Coronary artery (tissue), 2 donors: ENCODE data around the gene CACNA1A.

Experiments
- DNase-seq: peaks from one replicate; pipeline ENCODE4 v3.0.0-alpha.2; 2017; ENCODE audit warnings: low spot score
- H3K27ac ChIP-seq, 2 donors: fragments of 200-600 bp; sonication (generic); one replicate each; pipeline ENCODE4 v1.5.1; 2016 to 2019
- H3K4me3 ChIP-seq: fragments of 200-600 bp; sonication (generic); 2 replicates; pipeline ENCODE4 v1.5.1; 2016; ENCODE audit warnings: mild to moderate bottlenecking, moderate library complexity
- TF ChIP-seq, protein P1 (sequence below): fragments of 200-600 bp; sonication (generic); IDR thresholded peaks from one replicate; pipeline ENCODE4 v1.5.1; 2019; ENCODE audit warnings: antibody characterized with exemption

The CACNA1A gene

GRCh38 chr19:13411899-13412298 lies 94.4 kb downstream of the CACNA1A start:
- TF ChIP-seq, protein P1, sequence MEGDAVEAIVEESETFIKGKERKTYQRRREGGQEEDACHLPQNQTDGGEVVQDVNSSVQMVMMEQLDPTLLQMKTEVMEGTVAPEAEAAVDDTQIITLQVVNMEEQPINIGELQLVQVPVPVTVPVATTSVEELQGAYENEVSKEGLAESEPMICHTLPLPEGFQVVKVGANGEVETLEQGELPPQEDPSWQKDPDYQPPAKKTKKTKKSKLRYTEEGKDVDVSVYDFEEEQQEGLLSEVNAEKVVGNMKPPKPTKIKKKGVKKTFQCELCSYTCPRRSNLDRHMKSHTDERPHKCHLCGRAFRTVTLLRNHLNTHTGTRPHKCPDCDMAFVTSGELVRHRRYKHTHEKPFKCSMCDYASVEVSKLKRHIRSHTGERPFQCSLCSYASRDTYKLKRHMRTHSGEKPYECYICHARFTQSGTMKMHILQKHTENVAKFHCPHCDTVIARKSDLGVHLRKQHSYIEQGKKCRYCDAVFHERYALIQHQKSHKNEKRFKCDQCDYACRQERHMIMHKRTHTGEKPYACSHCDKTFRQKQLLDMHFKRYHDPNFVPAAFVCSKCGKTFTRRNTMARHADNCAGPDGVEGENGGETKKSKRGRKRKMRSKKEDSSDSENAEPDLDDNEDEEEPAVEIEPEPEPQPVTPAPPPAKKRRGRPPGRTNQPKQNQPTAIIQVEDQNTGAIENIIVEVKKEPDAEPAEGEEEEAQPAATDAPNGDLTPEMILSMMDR, result no peak
- Histone ChIP-seq H3K27ac (no peak overlapping the region), H3K4me3 (no peak overlapping the region)
- no peak for DNase-seq

DNA sequence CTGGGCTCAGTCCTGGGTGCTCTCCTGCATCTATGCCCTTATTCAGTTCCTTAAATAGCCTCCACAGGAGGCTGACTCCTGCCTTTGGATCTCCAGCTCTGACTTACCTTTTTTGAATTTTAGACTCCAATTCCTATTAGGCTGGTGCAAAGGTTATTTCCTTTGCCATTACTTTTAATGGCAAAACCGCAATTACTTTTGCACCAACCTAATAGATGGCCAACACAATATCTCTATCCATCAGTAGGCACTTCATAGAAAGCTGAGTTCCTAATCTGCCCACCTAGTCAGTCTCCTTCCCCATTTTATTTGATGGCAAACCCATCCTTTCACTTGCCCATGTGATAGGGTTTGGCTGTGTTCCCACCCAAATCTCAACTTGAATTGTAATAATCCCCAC lies 95.3 kb downstream of the CACNA1A start:
- no peak overlapping the region for H3K27ac ChIP-seq
- TF ChIP-seq, protein P1, result no peak
- no peak for DNase-seq
- no peak overlapping the region for H3K4me3 ChIP-seq

DNA sequence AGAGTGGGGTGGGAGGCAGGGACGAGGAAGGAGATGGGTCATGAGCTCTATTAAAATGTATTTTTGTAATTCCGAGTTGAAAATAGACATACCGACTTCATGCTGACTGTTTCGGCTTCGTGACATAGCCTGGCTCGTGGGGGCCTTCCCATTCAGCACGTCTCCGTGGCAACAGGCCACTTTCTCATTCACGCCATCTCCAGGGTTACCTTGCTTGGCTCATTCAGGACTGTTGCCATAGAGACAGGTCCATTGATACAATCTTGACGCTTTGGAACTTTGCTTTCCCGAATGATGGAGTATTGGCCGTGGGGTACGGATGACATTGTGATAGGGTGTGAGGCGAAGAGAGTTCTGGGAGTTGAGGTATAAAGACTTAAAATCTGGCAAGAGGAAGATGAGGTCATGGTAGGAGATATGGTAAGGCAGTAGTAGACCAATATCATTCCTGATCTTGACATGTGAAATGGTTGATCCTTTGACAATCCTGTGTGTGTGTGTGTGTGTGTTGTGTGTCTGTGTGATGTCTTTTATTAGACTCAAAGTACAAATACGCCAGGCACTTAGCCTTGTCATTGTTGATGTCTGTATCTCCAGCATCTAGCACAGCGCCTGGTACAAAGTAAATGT lies 97.3 kb downstream of the CACNA1A start:
- no peak overlapping the region for H3K4me3 ChIP-seq
- TF ChIP-seq, protein P1, result no peak
- no peak for DNase-seq
- no peak overlapping the region for H3K27ac ChIP-seq

DNA sequence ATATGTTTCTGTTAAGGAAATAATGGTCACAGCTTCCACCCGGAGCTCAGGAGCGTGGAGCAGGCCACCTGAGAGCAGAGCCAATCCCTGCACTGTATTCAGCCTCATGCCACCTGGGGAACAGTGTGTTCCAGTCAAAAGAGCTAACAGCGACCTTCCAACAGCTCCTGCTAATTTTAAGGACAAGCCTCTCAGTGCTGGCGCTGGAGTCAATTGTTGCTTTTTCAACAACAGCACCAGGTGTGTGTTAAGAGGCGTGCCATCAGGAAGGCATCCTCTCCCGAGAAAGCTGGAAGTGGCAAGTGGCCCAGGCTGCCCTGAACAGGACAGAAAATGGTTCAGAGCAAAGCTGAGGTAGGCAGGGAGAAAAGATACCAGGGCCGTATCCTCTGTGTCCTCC lies 102.0 kb downstream of the CACNA1A start:
- no peak overlapping the region for H3K4me3 ChIP-seq
- DNase-seq, result no peak
- TF ChIP-seq, protein P1, result no peak
- no peak overlapping the region for H3K27ac ChIP-seq

DNA sequence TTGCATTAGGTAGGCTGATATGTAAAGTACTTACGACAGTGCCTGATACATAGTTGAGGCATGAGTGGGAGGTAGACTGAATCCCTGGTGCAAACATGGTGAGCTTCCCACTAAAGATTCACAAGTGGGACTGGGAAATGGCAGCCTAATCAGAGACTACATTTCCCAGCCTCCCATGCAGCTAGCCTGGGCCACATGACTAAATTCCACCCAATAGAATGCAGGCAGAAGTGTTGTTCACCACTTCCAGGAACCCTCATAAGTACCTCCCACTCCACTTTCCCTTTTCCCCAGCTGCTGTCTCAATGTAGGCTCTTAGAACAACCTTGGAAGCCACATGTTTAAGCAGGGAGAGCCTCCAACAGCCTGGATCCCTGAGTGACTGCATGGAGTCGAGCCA lies 104.9 kb downstream of the CACNA1A start:
- DNase-seq, result no peak
- H3K27ac ChIP-seq, result no peak overlapping the region

GRCh38 chr19:13400296-13400695 lies 106.0 kb downstream of the CACNA1A start:
- H3K4me3 ChIP-seq, result no peak overlapping the region
- no peak for DNase-seq
- H3K27ac ChIP-seq, result no peak overlapping the region
- TF ChIP-seq, protein P1, result no peak

More for the DNA sequence above, 104.9 kb downstream of the CACNA1A start:
- TF ChIP-seq, protein P1, result no peak
- no peak overlapping the region for H3K4me3 ChIP-seq

DNA sequence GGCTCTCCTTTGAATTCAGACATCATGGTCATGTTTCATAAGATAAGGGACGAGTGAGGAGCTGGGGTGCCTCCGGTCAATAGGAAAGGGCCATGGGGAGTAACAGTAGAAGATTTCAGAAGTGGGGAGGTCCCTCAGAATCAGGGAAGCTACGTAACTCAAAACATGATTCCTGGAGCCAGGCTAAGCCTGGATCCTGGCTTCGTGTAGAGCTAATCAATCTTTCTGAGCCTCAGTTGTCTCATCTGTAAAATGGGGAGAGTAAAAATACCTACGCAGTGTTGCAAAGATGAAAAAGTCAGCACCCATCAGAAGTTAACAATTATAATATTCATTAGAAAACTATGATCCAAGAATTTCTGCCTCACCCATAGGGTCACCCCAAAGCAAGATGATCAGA lies 106.5 kb downstream of the CACNA1A start:
- Histone ChIP-seq H3K4me3 (no peak overlapping the region), H3K27ac (no peak overlapping the region)
- TF ChIP-seq, protein P1, result no peak
- no peak for DNase-seq
